ENCODE results near the gene CPLX4.

GRCh38 chr18:59246796-59247195, 71.7 kb downstream of the CPLX4 start:
- no peak for TF ChIP-seq POLR2A (IDR thresholded peaks at IDR 0.05; ENCODE audit: low read depth, low read length)
- TF ChIP-seq JUN (IDR thresholded peaks at IDR 0.05; ENCODE audit: borderline replicate concordance, insufficient read depth, insufficient read length, low read depth), result no peak
- no peak for TF ChIP-seq CTCF (IDR thresholded peaks at IDR 0.05; ENCODE audit: extremely low read depth in 1 of 2, insufficient read depth in 1 of 2, low read depth in 1 of 2, low read length in 2 of 2)
- TF ChIP-seq FOS (IDR thresholded peaks at IDR 0.05; ENCODE audit: borderline replicate concordance, insufficient read depth, low read length), result no peak
- no peak for TF ChIP-seq EZH2 (IDR thresholded peaks at IDR 0.05; ENCODE audit: borderline replicate concordance, low read depth, low read length, severe bottlenecking)
- TF ChIP-seq POLR2AphosphoS5 (IDR thresholded peaks at IDR 0.05; ENCODE audit: insufficient read depth, low read depth, low read length), result no peak
- TF ChIP-seq MYC (IDR thresholded peaks at IDR 0.05; ENCODE audit: low read depth, low read length), result no peak
